ENCODE measurements around the gene CCDC192.
A peak's percentile ranks its signal among the peaks of the same experiment; 100 is the strongest.

The CCDC192 gene

GRCh38 chr5:127899214-127899610, 196.0 kb downstream of the CCDC192 start:
- Histone ChIP-seq H3K4me3 (ENCODE audit: low read length) (no peak overlapping the region), H3K9me3 (ENCODE audit: control insufficient read depth, insufficient read depth, low read length) (no peaks in the 10 kb centered on the region), H3K36me3 (ENCODE audit: control insufficient read depth, insufficient read depth, low read length) (no peaks in the 10 kb centered on the region), H3K4me1 (ENCODE audit: control insufficient read depth, insufficient read depth, low read length) (no peaks in the 10 kb centered on the region), H3K27ac (ENCODE audit: low read length) (no peak overlapping the region), H3K27me3 (ENCODE audit: control insufficient read depth, insufficient read depth, low read length) (no peaks in the 10 kb centered on the region)
- WGBS (ENCODE audit: insufficient coverage, insufficient read length): no CpG with 5 or more reads among the region's 2 CpGs
- DNase-seq (ENCODE audit: low read depth, low spot score): no peak

- no peak for DNase-seq (ENCODE audit: low read depth, low spot score)
- Histone ChIP-seq H3K36me3 (ENCODE audit: control insufficient read depth, insufficient read depth, low read length) (no peaks in the 10 kb centered on the region), H3K9me3 (ENCODE audit: control insufficient read depth, insufficient read depth, low read length) (no peaks in the 10 kb centered on the region), H3K27me3 (ENCODE audit: control insufficient read depth, insufficient read depth, low read length) (no peaks in the 10 kb centered on the region), H3K4me3 (ENCODE audit: low read length) (no peak overlapping the region), H3K4me1 (ENCODE audit: control insufficient read depth, insufficient read depth, low read length) (no peaks in the 10 kb centered on the region), H3K27ac (ENCODE audit: low read length) (no peak overlapping the region)
- WGBS (ENCODE audit: insufficient coverage, insufficient read length): no CpG with 5 or more reads among the region's 2 CpGs
These were observed 203.5 kb downstream of the CCDC192 start for GRCh38 chr5:127906562-127907204.

- no peaks in the 10 kb centered on the region for H3K27me3 ChIP-seq (ENCODE audit: control insufficient read depth, insufficient read depth, low read length)
- H3K4me1 ChIP-seq (ENCODE audit: control insufficient read depth, insufficient read depth, low read length): no peaks in the 10 kb centered on the region
- no peak overlapping the region for H3K4me3 ChIP-seq (ENCODE audit: low read length)
- WGBS (ENCODE audit: insufficient coverage, insufficient read length): no CpG with 5 or more reads among the region's 2 CpGs
- H3K9me3 ChIP-seq (ENCODE audit: control insufficient read depth, insufficient read depth, low read length): no peaks in the 10 kb centered on the region
- no peak overlapping the region for H3K27ac ChIP-seq (ENCODE audit: low read length)
- no peak for DNase-seq (ENCODE audit: low read depth, low spot score)
- H3K36me3 ChIP-seq (ENCODE audit: control insufficient read depth, insufficient read depth, low read length): no peaks in the 10 kb centered on the region
These were observed 204.7 kb downstream of the CCDC192 start for GRCh38 chr5:127907907-127908306.

GRCh38 chr5:127909066-127909465, 205.9 kb downstream of the CCDC192 start:
- Histone ChIP-seq H3K27ac (ENCODE audit: low read length) (no peak overlapping the region), H3K9me3 (ENCODE audit: control insufficient read depth, insufficient read depth, low read length) (no peaks in the 10 kb centered on the region), H3K4me3 (ENCODE audit: low read length) (no peak overlapping the region), H3K36me3 (ENCODE audit: control insufficient read depth, insufficient read depth, low read length) (no peaks in the 10 kb centered on the region), H3K4me1 (ENCODE audit: control insufficient read depth, insufficient read depth, low read length) (no peaks in the 10 kb centered on the region), H3K27me3 (ENCODE audit: control insufficient read depth, insufficient read depth, low read length) (no peaks in the 10 kb centered on the region)
- peak; percentile 25 for DNase-seq (ENCODE audit: low read depth, low spot score)
- no CpG with 5 or more reads among the region's 3 CpGs for WGBS (ENCODE audit: insufficient coverage, insufficient read length)

DNA sequence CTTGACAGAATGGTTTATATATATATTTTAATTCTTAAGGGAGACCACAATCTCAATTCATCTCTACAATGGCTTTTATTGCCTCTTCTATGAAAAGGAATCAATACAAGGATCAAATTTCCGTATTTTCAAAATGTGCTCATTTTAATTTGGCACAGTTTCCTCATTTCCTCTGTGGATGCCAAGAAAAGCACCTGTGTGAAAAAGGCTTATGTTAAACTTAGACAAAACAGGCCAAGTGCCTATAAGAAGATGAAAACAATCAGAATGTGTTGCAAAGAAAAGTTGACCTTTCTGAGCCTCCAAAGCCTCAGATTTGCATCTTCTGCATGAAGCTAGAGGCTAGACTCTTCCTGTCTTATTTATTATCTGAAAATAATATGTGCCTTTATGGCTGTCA, 206.6 kb downstream of the CCDC192 start:
- no peaks in the 10 kb centered on the region for H3K4me1 ChIP-seq (ENCODE audit: control insufficient read depth, insufficient read depth, low read length)
- H3K27me3 ChIP-seq (ENCODE audit: control insufficient read depth, insufficient read depth, low read length): no peaks in the 10 kb centered on the region
- no peaks in the 10 kb centered on the region for H3K36me3 ChIP-seq (ENCODE audit: control insufficient read depth, insufficient read depth, low read length)
- H3K27ac ChIP-seq (ENCODE audit: low read length): no peak overlapping the region
- no peak overlapping the region for H3K4me3 ChIP-seq (ENCODE audit: low read length)
- H3K9me3 ChIP-seq (ENCODE audit: control insufficient read depth, insufficient read depth, low read length): no peaks in the 10 kb centered on the region
- no CpG with 5 or more reads among the region's 1 CpG for WGBS (ENCODE audit: insufficient coverage, insufficient read length)
- DNase-seq (ENCODE audit: low read depth, low spot score): no peak

GRCh38 chr5:127910307-127910956, 207.2 kb downstream of the CCDC192 start:
- no peaks in the 10 kb centered on the region for H3K9me3 ChIP-seq (ENCODE audit: control insufficient read depth, insufficient read depth, low read length)
- no peak overlapping the region for H3K4me3 ChIP-seq (ENCODE audit: low read length)
- H3K27me3 ChIP-seq (ENCODE audit: control insufficient read depth, insufficient read depth, low read length): no peaks in the 10 kb centered on the region
- no peak overlapping the region for H3K27ac ChIP-seq (ENCODE audit: low read length)
- H3K4me1 ChIP-seq (ENCODE audit: control insufficient read depth, insufficient read depth, low read length): no peaks in the 10 kb centered on the region
- WGBS (ENCODE audit: insufficient coverage, insufficient read length): no CpG with 5 or more reads among the region's 2 CpGs
- DNase-seq (ENCODE audit: low read depth, low spot score): no peak
- no peaks in the 10 kb centered on the region for H3K36me3 ChIP-seq (ENCODE audit: control insufficient read depth, insufficient read depth, low read length)

- Histone ChIP-seq H3K36me3 (ENCODE audit: control insufficient read depth, insufficient read depth, low read length) (no peaks in the 10 kb centered on the region), H3K27me3 (ENCODE audit: control insufficient read depth, insufficient read depth, low read length) (no peaks in the 10 kb centered on the region), H3K9me3 (ENCODE audit: control insufficient read depth, insufficient read depth, low read length) (no peaks in the 10 kb centered on the region), H3K4me1 (ENCODE audit: control insufficient read depth, insufficient read depth, low read length) (no peaks in the 10 kb centered on the region), H3K4me3 (ENCODE audit: low read length) (no peak overlapping the region), H3K27ac (ENCODE audit: low read length) (no peak overlapping the region)
- no peak for DNase-seq (ENCODE audit: low read depth, low spot score)
- WGBS (ENCODE audit: insufficient coverage, insufficient read length): no CpG with 5 or more reads among the region's 2 CpGs
These were observed 208.4 kb downstream of the CCDC192 start for GRCh38 chr5:127911619-127912018.

DNA sequence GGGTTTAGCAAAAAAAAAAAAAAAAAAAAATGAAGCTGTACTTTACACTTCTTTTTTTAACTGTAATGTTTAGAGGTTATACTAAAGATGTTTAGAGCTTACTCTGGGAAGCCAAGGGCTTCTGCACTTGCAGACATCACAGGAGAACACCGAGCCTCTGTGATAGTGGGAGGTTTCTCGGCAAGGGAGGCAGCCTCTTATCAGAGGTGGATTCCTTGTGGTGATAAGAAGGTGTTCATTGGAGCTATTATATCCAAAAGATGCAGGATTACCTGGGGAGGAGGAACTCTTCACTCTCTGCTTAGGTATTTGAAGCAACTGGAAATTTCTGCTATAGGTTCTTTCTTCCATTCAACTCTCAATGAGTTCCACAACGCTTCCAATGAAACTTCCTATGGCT, 209.2 kb downstream of the CCDC192 start:
- Histone ChIP-seq H3K36me3 (ENCODE audit: control insufficient read depth, insufficient read depth, low read length) (no peaks in the 10 kb centered on the region), H3K4me3 (ENCODE audit: low read length) (no peak overlapping the region), H3K9me3 (ENCODE audit: control insufficient read depth, insufficient read depth, low read length) (no peaks in the 10 kb centered on the region), H3K27me3 (ENCODE audit: control insufficient read depth, insufficient read depth, low read length) (no peaks in the 10 kb centered on the region), H3K4me1 (ENCODE audit: control insufficient read depth, insufficient read depth, low read length) (no peaks in the 10 kb centered on the region), H3K27ac (ENCODE audit: low read length) (no peak overlapping the region)
- DNase-seq (ENCODE audit: low read depth, low spot score): no peak
- WGBS (ENCODE audit: insufficient coverage, insufficient read length): no CpG with 5 or more reads among the region's 3 CpGs

- no peaks in the 10 kb centered on the region for H3K27me3 ChIP-seq (ENCODE audit: control insufficient read depth, insufficient read depth, low read length)
- no peak overlapping the region for H3K27ac ChIP-seq (ENCODE audit: low read length)
- no peak overlapping the region for H3K4me3 ChIP-seq (ENCODE audit: low read length)
- no peaks in the 10 kb centered on the region for H3K36me3 ChIP-seq (ENCODE audit: control insufficient read depth, insufficient read depth, low read length)
- WGBS (ENCODE audit: insufficient coverage, insufficient read length): no CpG with 5 or more reads among the region's 3 CpGs
- H3K9me3 ChIP-seq (ENCODE audit: control insufficient read depth, insufficient read depth, low read length): no peaks in the 10 kb centered on the region
- H3K4me1 ChIP-seq (ENCODE audit: control insufficient read depth, insufficient read depth, low read length): no peaks in the 10 kb centered on the region
- DNase-seq (ENCODE audit: low read depth, low spot score): no peak
These were observed 213.8 kb downstream of the CCDC192 start for GRCh38 chr5:127916885-127917573.

DNA sequence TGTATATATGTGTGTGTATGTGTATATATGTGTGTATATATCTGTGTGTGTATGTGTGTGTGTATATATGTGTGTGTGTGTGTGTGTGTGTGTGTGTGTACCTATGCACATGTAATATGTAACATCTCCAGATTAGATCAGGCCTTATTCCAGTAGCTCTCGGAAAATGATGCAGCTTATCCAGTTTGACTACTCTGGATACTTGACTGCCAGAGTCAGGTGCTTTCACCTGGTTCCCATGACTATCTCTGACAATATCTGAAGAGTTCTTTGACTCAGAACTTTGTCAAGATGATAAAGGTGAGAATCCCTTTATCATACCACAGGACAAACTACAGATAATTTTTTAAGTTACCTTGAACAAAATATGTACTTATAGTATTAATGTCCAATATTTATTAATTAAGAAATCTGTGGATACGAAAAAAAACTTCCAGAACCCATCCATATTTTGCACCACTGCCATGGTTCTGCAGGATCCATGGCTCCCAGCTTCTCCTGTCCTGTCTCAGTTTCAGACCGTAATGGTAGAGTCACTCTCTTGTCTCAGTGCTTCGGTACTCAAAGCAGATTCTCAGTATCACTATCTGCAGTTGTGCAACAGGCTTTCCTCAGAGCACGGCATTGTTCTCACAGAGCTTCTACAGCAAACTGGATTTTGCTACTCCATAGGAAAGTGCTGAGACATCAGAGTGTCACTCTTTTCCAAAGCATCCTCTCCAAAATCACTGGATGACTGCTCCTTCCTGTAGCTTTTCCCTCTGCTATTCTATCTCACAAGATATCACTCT, 216.0 kb downstream of the CCDC192 start:
- no peak for DNase-seq (ENCODE audit: low read depth, low spot score)
- Histone ChIP-seq H3K9me3 (ENCODE audit: control insufficient read depth, insufficient read depth, low read length) (no peaks in the 10 kb centered on the region), H3K27ac (ENCODE audit: low read length) (no peak overlapping the region), H3K4me3 (ENCODE audit: low read length) (no peak overlapping the region), H3K36me3 (ENCODE audit: control insufficient read depth, insufficient read depth, low read length) (no peaks in the 10 kb centered on the region), H3K27me3 (ENCODE audit: control insufficient read depth, insufficient read depth, low read length) (no peaks in the 10 kb centered on the region), H3K4me1 (ENCODE audit: control insufficient read depth, insufficient read depth, low read length) (no peaks in the 10 kb centered on the region)
- WGBS (ENCODE audit: insufficient coverage, insufficient read length): no CpG with 5 or more reads among the region's 5 CpGs

Measured in iPS DF 6.9 (cell line).